Activated CD8-positive, alpha-beta T cell treated with anti-CD3 and anti-CD28 coated beads, Interleukin-2, amount 10 ng/mL, durations not matched to agents 7 days and 5 days (primary cell): Measurements from ENCODE around the gene SIK1. TPM values are rescaled to one million over a fixed set of nuclear protein-coding genes. Genes with fewer than 3 reads are reported as not detected.

Source experiments
- ATAC-seq: fragments of 150-1000 bp; cut with Tn5 transposase; one replicate; pipeline ENCODE4 v1.10.0; 2021; ENCODE audit warnings: moderate library complexity
- CTCF ChIA-PET: fragments of 350-600 bp; sonication (Branson Sonifier 250); formaldehyde crosslinking; loops from one replicate; lab custom pipeline; 2021; ENCODE audit warnings: antibody characterized with exemption; lab: Charles Lee
- POLR2A ChIA-PET: fragments of 350-600 bp; sonication (Branson Sonifier 250); formaldehyde crosslinking; loops from one replicate; lab custom pipeline; 2021; ENCODE audit warnings: antibody characterized with exemption; lab: Charles Lee
- DNase-seq: peaks from one replicate; pipeline ENCODE4 v3.0.0-alpha.2; 2020
- H3K27ac Mint-ChIP-seq: one replicate; pipeline ENCODE4 v1.8.0; 2021; ENCODE audit warnings: mild to moderate bottlenecking, mixed read lengths
- H3K27me3 Mint-ChIP-seq: one replicate; pipeline ENCODE4 v1.8.0; 2021; ENCODE audit warnings: low read depth, mixed read lengths
- H3K36me3 Mint-ChIP-seq: one replicate; pipeline ENCODE4 v1.8.0; 2021; ENCODE audit warnings: low read depth, mixed read lengths
- H3K4me1 Mint-ChIP-seq: one replicate; pipeline ENCODE4 v1.8.0; 2021; ENCODE audit warnings: low read depth, mixed read lengths
- H3K4me3 Mint-ChIP-seq: one replicate; pipeline ENCODE4 v1.8.0; 2021; ENCODE audit warnings: mild to moderate bottlenecking, mixed read lengths
- H3K9me3 Mint-ChIP-seq: one replicate; pipeline ENCODE4 v1.8.0; 2022; ENCODE audit warnings: mixed read lengths; ENCODE audit not compliant: insufficient read depth
- total RNA-seq, 2 experiments: library from RNA; stranded (reverse); gene quantifications; one replicate each; pipeline ENCODE4 v1.2.3, GENCODE V29; 2021

Gene SIK1
- total RNA-seq, 2 experiments from 2014 or later, result 30.1 to 31.5 TPM

DNA sequence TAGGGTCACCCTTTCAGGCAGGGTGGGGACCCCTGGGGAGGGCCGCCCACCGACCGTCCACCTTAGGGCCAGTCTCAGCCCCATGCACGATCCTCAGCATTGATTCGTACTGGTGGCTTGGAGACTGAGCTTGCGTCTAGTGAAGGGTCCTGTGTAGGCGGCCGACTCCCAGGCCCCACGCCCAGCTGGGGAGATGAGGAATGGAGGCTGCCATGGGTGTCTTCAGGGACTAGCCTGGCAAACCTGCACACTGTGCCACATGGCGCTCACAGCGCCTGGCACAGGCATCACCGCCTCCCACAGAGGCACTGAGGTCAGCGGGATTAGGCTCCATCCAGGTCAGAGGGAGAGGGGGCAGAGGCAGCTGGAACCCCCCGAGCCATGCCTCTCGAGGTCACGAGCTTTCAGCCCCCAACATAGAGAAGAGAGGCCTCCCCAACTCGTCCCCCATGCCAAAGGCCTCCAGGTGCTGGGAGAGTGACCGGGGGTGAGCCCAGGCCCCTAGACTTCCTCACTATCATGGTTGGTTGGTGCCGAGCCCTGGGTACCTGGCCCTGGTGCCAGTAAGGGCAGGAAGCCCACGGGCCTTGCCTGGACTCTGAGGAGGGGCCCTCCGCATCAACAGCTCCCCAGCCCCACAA, 51.0 kb downstream of the SIK1 start:
- CTCF ChIA-PET, result no interaction called here
- H3K36me3 Mint-ChIP-seq, result no peaks in the 10 kb centered on the region
- no peak overlapping the region for H3K27ac Mint-ChIP-seq
- no peaks in the 10 kb centered on the region for H3K9me3 Mint-ChIP-seq
- peaks cover 2% of the 10 kb centered on the region for H3K4me1 Mint-ChIP-seq
- ATAC-seq, result no peak
- no peak overlapping the region for H3K4me3 Mint-ChIP-seq
- H3K27me3 Mint-ChIP-seq, result no peaks in the 10 kb centered on the region
- DNase-seq, result no peak
- POLR2A ChIA-PET, result no interaction called here

DNA sequence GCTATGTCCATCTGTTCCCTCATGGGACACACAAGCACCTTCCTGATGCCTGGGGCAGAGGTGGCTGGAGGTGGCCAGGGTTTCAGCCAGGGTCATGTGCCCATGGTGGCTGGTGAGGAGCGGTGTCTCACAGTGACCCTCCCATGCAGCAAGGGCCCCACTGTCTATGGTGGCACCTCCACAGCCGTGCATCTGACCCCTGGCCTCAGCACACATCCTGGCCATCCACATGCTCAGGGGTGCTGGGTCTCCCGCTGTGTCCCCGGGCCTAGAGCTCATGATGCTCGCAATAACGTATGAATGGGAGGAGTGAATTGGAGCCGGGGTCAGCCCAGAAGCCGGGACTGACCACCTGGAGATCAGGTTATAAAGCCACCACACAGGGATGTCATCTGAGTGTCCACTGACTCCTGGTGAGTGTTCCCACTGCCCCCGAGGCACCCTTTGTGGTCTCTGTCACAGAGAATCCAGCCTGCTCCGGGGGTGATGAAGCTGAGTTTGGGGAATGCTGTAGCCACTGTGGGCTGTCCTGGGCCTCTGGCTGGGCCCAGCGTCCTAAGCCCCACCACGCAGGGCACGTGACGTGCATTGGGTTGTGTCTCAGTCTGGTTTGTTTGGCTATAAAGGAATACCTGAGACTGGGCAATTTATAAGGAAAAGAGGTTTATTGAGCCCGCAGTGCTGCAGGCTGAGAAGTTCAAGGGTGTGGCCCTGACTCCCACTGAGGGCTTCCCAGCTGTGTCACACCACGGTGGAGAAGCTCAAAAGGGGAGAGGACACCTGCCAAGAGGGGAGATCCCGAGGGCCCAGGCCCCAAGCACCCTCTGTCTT, 51.7 kb downstream of the SIK1 start:
- Mint-ChIP-seq H3K9me3 (no peaks in the 10 kb centered on the region), H3K4me1 (peaks cover 2% of the 10 kb centered on the region), H3K4me3 (no peak overlapping the region), H3K27ac (no peak overlapping the region), H3K36me3 (no peaks in the 10 kb centered on the region), H3K27me3 (no peaks in the 10 kb centered on the region)
- no peak for DNase-seq
- no peak for ATAC-seq
- POLR2A ChIA-PET, result no interaction called here
- CTCF ChIA-PET, result no interaction called here

DNA sequence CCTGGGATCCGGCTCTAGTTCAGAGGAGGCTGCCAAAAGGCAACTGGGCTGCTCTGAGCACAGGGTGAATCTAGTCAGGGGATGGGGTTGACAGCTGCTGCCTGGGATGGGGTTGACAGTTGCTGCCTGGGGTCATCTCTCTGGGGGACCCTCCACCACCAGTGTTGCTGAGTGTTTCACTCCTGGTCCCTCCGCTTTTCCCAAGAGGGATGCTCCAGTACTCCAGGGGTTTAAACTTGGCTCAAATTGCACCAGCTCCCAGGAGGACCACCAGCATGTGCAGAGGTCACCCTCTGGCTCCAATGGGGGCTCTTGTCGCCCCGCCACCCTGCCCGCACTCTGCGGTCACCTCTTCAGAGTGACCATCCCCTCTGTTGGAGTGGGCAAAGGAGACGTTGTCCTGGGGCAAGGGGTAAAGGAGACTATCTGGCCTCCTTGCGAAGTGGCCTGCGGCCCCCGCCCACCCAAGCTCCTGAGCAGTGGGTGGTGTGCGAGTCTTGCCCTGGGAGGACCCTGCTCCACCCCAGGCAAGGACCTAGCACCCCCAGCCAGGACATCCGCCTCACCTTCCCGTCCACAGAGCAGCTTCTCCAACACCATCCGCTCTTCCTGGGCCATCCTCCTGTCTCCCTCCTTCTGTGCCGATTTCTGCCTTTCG, 52.6 kb downstream of the SIK1 start:
- Mint-ChIP-seq H3K4me1 (peaks cover 2% of the 10 kb centered on the region), H3K27me3 (no peaks in the 10 kb centered on the region), H3K27ac (no peak overlapping the region), H3K36me3 (no peaks in the 10 kb centered on the region), H3K4me3 (no peak overlapping the region), H3K9me3 (no peaks in the 10 kb centered on the region)
- ChIA-PET CTCF (no interaction called here), POLR2A (interaction anchor here (0.5 kb wide), 1 partner anchor 618 kb away, joined by 3 read pairs; no protein-coding TSS in a partner anchor)
- DNase-seq (no peak), ATAC-seq (no peak)

DNA sequence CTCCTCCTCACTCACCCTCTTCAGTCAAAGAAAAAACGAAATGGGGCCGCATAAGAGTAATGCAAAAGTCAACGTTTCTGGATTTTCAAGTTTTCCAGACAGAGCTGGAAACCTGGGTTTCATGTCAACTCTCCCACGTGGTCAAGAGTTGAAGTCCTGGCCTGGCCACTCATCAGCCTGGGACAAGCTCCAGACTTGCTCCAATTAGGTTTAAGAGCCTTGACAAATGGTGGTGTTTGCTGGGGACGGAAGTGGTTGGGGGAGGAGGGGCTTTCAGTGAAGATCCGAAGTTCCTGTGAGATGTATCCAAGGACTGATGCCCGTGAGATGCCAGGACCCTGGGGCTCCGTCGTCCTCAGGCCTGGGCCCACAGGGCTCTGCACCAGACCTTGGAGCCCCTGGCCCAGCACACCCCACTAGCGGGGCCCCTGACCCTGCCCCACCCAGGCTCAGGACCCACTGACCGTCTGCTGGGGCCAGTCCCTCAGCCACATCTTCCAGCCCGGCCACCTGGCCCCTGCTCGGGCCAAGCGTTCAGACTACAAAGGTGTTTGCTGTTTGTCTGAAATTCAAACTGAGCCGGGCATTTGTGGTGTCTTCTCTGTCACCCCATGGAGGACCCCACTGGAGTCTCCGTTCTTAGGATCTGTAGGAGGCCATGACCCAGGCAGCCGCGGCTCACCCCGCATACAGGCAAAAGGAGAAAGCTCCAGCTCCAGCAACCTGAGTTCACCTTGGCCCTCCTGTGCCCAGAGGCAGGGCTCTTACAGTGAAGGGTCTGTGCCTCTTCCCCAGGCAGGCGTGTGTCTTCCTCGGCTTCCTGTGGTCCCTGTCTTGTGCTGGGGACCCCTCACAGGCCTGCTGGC, 53.3 kb downstream of the SIK1 start:
- Mint-ChIP-seq H3K27ac (no peak overlapping the region), H3K9me3 (no peaks in the 10 kb centered on the region), H3K36me3 (no peaks in the 10 kb centered on the region), H3K27me3 (peaks cover 3% of the 10 kb centered on the region), H3K4me3 (no peak overlapping the region), H3K4me1 (peaks cover 6% of the 10 kb centered on the region)
- ChIA-PET CTCF (no interaction called here), POLR2A (interaction anchor here (0.5 kb wide), 1 partner anchor 617 kb away, joined by 3 read pairs; no protein-coding TSS in a partner anchor)
- ATAC-seq (no peak), DNase-seq (no peak)

DNA sequence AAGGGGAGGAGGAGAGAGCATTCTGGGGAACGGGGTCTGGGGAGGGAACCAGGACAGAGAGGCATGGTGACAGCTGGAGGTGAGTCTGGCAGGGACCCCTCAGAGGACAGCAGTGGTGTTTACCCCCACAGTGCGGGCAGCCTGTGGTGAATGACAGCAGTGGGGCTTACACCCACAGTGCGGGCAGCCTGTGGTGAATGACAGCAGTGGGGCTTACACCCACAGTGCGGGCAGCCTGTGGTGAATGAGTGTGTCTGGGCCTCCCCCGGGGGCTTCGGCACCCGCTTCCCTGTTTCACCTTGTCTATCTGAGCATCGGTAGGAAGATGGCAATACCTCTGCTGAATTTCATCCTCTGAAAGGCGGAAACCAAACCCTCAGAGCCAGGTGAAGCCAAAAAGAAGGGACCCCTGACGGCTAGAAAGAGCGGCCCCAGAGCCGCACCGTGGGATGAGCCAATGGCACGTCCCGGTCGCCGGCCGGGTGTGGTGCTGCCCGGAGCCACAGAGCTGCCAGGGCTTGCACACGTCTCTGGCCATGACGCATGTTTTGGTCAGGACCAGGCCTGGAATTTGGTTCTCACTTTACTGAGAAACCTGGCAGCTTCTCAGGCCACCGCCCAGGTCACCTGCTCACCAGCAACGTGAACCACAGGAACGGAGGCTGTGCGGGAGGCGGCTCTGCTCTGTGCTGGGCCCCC, 54.1 kb downstream of the SIK1 start:
- POLR2A ChIA-PET, result no interaction called here
- no peak for DNase-seq
- no peak for ATAC-seq
- Mint-ChIP-seq H3K27ac (no peak overlapping the region), H3K4me3 (no peak overlapping the region), H3K36me3 (no peaks in the 10 kb centered on the region), H3K27me3 (peaks cover 4% of the 10 kb centered on the region), H3K4me1 (peaks cover 6% of the 10 kb centered on the region), H3K9me3 (no peaks in the 10 kb centered on the region)
- CTCF ChIA-PET, result no interaction called here

DNA sequence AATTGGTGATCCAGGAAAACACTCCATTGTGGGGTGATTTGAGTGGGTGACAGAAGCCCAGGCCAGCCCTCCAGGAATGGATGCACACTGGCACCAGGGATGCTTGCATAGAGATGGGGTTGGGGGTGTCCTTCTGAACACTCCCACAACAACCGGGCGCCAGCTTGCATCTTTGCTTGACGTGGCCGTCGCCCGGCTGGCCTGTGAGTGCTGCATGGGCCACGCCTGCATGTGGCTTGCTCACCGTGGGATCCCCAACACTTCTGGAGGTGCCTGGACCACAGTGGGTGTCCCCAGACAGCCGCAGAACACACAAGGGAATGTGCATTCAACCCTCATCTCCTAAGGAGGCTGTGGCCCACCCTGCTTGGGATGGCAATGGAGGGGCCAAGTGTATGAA, 55.1 kb downstream of the SIK1 start:
- H3K4me3 Mint-ChIP-seq, result no peak overlapping the region
- no peaks in the 10 kb centered on the region for H3K9me3 Mint-ChIP-seq
- no peak overlapping the region for H3K27ac Mint-ChIP-seq
- ChIA-PET POLR2A (no interaction called here), CTCF (no interaction called here)
- ATAC-seq (no peak), DNase-seq (no peak)
- H3K27me3 Mint-ChIP-seq, result peaks cover 4% of the 10 kb centered on the region
- no peaks in the 10 kb centered on the region for H3K36me3 Mint-ChIP-seq
- H3K4me1 Mint-ChIP-seq, result peaks cover 6% of the 10 kb centered on the region

DNA sequence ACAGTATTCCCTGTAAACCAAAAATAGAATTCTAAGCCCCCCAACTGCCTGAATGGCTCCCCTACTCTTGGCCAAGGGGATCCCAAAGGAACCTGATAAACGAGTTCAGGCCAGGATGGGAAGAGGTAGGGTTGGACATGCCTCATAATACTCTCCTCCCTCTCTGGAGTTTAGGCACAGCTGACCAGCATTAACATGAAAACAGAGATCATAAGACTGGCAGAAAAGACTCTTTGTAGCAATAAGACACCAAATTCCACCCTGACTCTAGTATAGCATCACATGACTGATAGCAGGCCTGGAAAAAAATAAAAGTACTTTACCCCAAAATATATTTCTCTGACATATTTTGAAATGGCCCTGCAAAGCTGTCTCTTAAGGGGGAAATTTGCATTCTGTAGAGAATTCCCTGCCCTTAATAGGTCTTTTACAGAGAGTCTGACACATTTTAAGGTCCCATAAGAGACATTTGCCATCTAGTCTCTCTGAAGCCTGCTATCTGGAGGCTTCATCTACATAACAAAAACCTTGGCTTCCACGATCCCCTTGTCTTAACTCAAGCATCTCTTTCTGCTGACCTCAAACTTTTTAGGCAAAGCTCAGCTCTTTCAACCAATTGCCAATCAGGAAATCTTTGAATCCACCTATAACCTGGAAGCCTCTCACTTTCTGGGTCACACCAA, 55.9 kb downstream of the SIK1 start:
- CTCF ChIA-PET, result no interaction called here
- Mint-ChIP-seq H3K27me3 (peaks cover 4% of the 10 kb centered on the region), H3K4me3 (no peak overlapping the region), H3K36me3 (no peaks in the 10 kb centered on the region), H3K4me1 (peaks cover 6% of the 10 kb centered on the region), H3K27ac (peak overlapping the region; percentile 11), H3K9me3 (no peaks in the 10 kb centered on the region)
- no peak for DNase-seq
- ATAC-seq, result no peak
- POLR2A ChIA-PET, result no interaction called here

DNA sequence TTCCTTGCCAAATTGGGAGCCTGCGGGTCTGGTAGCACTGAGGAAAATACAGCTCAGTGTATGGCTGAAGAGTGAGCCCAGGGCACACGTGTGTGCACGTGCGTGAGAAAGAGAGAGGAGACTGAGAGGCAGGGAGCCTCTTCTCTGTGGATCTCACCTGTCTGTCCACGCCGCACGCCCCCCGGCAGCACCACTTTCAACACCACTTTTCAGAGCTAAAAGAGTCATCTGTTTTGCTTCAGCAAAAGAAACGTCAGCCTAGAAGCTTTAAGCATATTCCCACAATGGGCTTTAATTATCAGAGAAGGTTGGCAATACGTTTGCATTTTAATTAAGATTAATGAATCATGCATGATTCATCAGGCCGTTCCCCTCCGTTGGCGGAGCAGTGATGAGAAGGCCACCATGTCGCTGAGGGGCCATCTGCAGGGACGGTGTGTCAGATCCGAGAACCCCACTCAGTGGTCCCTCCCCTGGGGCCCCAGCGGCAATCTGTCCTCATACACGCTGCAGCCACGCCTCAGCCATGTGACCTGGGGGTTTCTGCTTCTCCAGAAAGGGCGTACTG, 56.8 kb downstream of the SIK1 start:
- Mint-ChIP-seq H3K4me3 (no peak overlapping the region), H3K27ac (no peak overlapping the region), H3K36me3 (no peaks in the 10 kb centered on the region), H3K9me3 (no peaks in the 10 kb centered on the region), H3K27me3 (peaks cover 4% of the 10 kb centered on the region), H3K4me1 (peaks cover 6% of the 10 kb centered on the region)
- no peak for DNase-seq
- CTCF ChIA-PET, result no interaction called here
- POLR2A ChIA-PET, result no interaction called here
- ATAC-seq, result no peak

DNA sequence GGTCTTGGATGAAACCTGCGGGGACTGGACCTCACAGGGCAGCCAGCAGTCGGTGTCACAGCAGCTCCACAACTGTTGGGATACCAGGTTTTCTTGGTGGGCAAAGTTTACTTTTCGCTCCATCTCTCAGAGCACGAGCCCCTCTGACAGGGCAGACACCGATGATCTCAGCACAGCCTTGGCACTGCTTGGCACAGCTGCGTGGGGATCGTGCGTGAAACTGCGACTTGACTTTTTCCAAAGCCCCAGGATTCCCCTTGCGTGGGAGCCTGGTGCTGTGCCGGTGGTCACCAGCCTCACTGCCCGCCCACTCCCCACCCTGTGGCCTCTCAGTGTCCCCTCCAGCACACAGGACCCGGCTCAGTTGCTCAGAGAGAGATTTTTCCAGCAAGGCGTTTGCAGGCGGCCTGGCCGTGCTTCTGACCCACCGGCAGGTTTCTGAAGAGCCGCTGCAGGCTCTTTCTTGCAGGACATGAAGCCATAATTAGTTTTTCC, 57.3 kb downstream of the SIK1 start:
- no peaks in the 10 kb centered on the region for H3K36me3 Mint-ChIP-seq
- no peak overlapping the region for H3K27ac Mint-ChIP-seq
- H3K9me3 Mint-ChIP-seq, result no peaks in the 10 kb centered on the region
- H3K4me3 Mint-ChIP-seq, result no peak overlapping the region
- DNase-seq, result no peak
- H3K4me1 Mint-ChIP-seq, result peaks cover 10% of the 10 kb centered on the region
- ChIA-PET CTCF (no interaction called here), POLR2A (no interaction called here)
- no peak for ATAC-seq
- peaks cover 4% of the 10 kb centered on the region for H3K27me3 Mint-ChIP-seq

DNA sequence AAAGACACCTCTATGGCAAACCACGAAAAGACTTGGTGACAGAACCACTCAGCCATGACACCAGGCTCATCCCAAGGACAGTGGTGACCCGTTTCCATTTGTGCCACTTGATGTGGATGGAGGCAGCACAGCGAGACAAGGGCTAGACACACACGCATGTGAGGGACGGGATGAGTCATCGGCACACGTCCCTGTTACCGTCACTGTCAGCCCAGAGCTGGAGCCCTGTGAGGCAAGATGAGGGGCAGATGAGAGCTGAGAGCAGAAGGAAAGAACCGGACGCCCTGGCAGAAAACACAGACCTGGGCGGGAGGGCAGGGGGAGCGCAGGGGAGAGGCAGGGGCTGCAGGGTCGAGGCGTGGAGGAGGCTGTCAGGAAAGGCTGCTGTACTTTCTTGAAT, 57.8 kb downstream of the SIK1 start:
- ATAC-seq, result no peak
- POLR2A ChIA-PET, result no interaction called here
- no peak overlapping the region for H3K4me3 Mint-ChIP-seq

More for the DNA sequence above, 57.8 kb downstream of the SIK1 start:
- DNase-seq, result no peak
- H3K4me1 Mint-ChIP-seq, result peaks cover 12% of the 10 kb centered on the region
- H3K9me3 Mint-ChIP-seq, result no peaks in the 10 kb centered on the region
- no peaks in the 10 kb centered on the region for H3K36me3 Mint-ChIP-seq
- peaks cover 4% of the 10 kb centered on the region for H3K27me3 Mint-ChIP-seq
- no peak overlapping the region for H3K27ac Mint-ChIP-seq
- CTCF ChIA-PET, result no interaction called here
